ENCODE results near the gene CDCA8. TPM values are rescaled to one million over a fixed set of nuclear protein-coding genes. Genes with fewer than 3 reads are reported as not detected.

Gene CDCA8
- total and polyA plus RNA-seq, 2 of the 4 experiments (the other 2 are of a cell fraction): 5.9 to 25.7 TPM

- BruUV-seq (replicated peaks): no TSS peak
- Histone ChIP-seq H2BK120ac (ENCODE audit: low read depth, low read length) (no peak overlapping the region), H4K20me1 (ENCODE audit: insufficient read depth, low read length) (no peaks in the 10 kb centered on the region), H3K9ac (ENCODE audit: low read depth, low read length) (no peak overlapping the region), H4K91ac (ENCODE audit: insufficient read depth, low read depth, low read length) (no peak overlapping the region), H2BK5ac (ENCODE audit: low read depth, low read length, poor library complexity, severe bottlenecking) (no peak overlapping the region), H3K4ac (ENCODE audit: low read depth, low read length) (no peak overlapping the region), H3K79me1 (ENCODE audit: low read depth in 1 of 2, low read length in 2 of 2) (peaks cover 0 to 7% of the 10 kb centered on the region in 2 experiments; a peak in 1 of 4 replicates), H3K36me3 (ENCODE audit: control insufficient read depth, insufficient read depth, low read length) (peaks cover 24% of the 10 kb centered on the region), H2BK15ac (ENCODE audit: low read depth, low read length) (no peak overlapping the region), H3K56ac (ENCODE audit: extremely low read depth, insufficient read depth, low read length) (no peak overlapping the region), H3K23ac (ENCODE audit: low read depth, low read length) (no peak overlapping the region), H4K5ac (ENCODE audit: low read depth, low read length) (no peak overlapping the region), H3K27ac (ENCODE audit: insufficient read depth, low read length) (no peak overlapping the region), H3K9me1 (ENCODE audit: insufficient read depth, low read length) (peaks cover 3% of the 10 kb centered on the region; the same call in 1 of the 2 replicates), H3K4me3 (ENCODE audit: insufficient read depth, low read depth, low read length) (no peak overlapping the region), H3K14ac (replicated peaks; ENCODE audit: low read depth, low read length) (no peak overlapping the region), H3K4me1 (ENCODE audit: control insufficient read depth, insufficient read depth, low read length) (peaks cover 4% of the 10 kb centered on the region; the same call in 1 of the 2 replicates), H3K4me2 (ENCODE audit: low read depth, low read length) (no peak overlapping the region), H3K18ac (ENCODE audit: low read depth, low read length) (no peak overlapping the region), H2AFZ (replicated peaks; ENCODE audit: low read length, poor library complexity) (no peak overlapping the region), H4K8ac (ENCODE audit: low read depth in 2 of 2, low read length in 2 of 2) (no peak overlapping the region), H3K27me3 (ENCODE audit: control insufficient read depth, insufficient read depth, low read length) (no peaks in the 10 kb centered on the region), H2AK9ac (replicated peaks; ENCODE audit: low read depth, low read length, poor library complexity) (no peak overlapping the region), H2BK20ac (ENCODE audit: low read depth, low read length) (no peak overlapping the region), H2AK5ac (ENCODE audit: low read depth, low read length) (no peak overlapping the region), H3K9me3 (ENCODE audit: control insufficient read depth, insufficient read depth, low read length) (no peaks in the 10 kb centered on the region)
- no peak for TF ChIP-seq SMC3 (IDR thresholded peaks at IDR 0.05; ENCODE audit: low read depth, low read length)
- TF ChIP-seq RAD21 (IDR thresholded peaks at IDR 0.05; ENCODE audit: low read length): no peak
- no peak for TF ChIP-seq MAZ (IDR thresholded peaks at IDR 0.05; ENCODE audit: borderline replicate concordance, low read depth, low read length)
- TF ChIP-seq NFE2L2 (IDR thresholded peaks at IDR 0.05; ENCODE audit: low read depth, low read length): no peak
- TF ChIP-seq MXI1 (IDR thresholded peaks at IDR 0.05; ENCODE audit: borderline replicate concordance, low read depth, low read length): no peak
- TF ChIP-seq RCOR1 (IDR thresholded peaks at IDR 0.05; ENCODE audit: insufficient replicate concordance, low read length): no peak
- no peak for TF ChIP-seq FOS (IDR thresholded peaks at IDR 0.05; ENCODE audit: low read depth, low read length)
- TF ChIP-seq CHD1 (IDR thresholded peaks at IDR 0.05; ENCODE audit: low read depth, low read length): no peak
- TF ChIP-seq POLR2A (IDR thresholded peaks at IDR 0.05; ENCODE audit: low read depth, low read length): no peak
- no peak for TF ChIP-seq CEBPB (IDR thresholded peaks at IDR 0.05; ENCODE audit: low read depth, low read length)
- no peak for TF ChIP-seq BHLHE40 (IDR thresholded peaks at IDR 0.05; ENCODE audit: low read depth, low read length)
- TF ChIP-seq USF2 (IDR thresholded peaks at IDR 0.05; ENCODE audit: low read depth, low read length): no peak
- no peak for TF ChIP-seq ELK1 (IDR thresholded peaks at IDR 0.05; ENCODE audit: borderline replicate concordance, low read depth, low read length)
- dilution Hi-C loops (cut with HindIII; ENCODE audit: low sequenced_read_pairs, unreplicated experiment) (no loop called here), intact Hi-C loops (cut with micrococcal nuclease) (no loop called here), in situ Hi-C loops (cut with MboI; ENCODE audit: low sequenced_read_pairs) (no loop called here)
- no CpG with 5 or more reads among the region's 4 CpGs for WGBS, 2 experiments (ENCODE audit: extremely low coverage in 2 of 2, insufficient read length in 1 of 2)
- no peak for ATAC-seq (ENCODE audit: low read depth)
- ChIA-PET CTCF (no interaction called here), POLR2A (ENCODE audit: unreplicated experiment) (no interaction called here)
- DNase-seq: no peak
Measured at GRCh38 chr1:37708471-37708870, 16.2 kb downstream of the CDCA8 start.

All from IMR-90 (cell line).